AG04449 (cell line): ENCODE results near the gene TTBK1.

Experiments used
- CTCF ChIA-PET: fragments of 350-600 bp; formaldehyde crosslinking; extraction: SDS; loops from one replicate; lab custom pipeline; 2021; ENCODE audit warnings: antibody characterized with exemption; lab: Yijun Ruan, JAX
- POLR2A ChIA-PET: fragments of 400-600, 350-600 bp; formaldehyde crosslinking; extraction: SDS; loops from one replicate; lab custom pipeline; 2020; ENCODE audit warnings: antibody characterized with exemption, inconsistent platforms; lab: Yijun Ruan, JAX
- DNase-seq: peaks from one replicate; pipeline ENCODE4 v3.0.0-alpha.2; 2010; ENCODE audit warnings: low read depth, low spot score
- H3K4me3 ChIP-seq: 2 replicates; pipeline ENCODE4 v1.5.1; 2011; ENCODE audit warnings: low read depth, mild to moderate bottlenecking, control low read depth, low read length
- TF ChIP-seq, protein P1 (sequence below): IDR thresholded peaks from one replicate; pipeline ENCODE4 v1.5.1; 2011; ENCODE audit warnings: mild to moderate bottlenecking, moderate library complexity, low read length, control low read depth, inconsistent platforms; ENCODE audit not compliant: insufficient read depth; ENCODE audit errors: missing control alignments

The TTBK1 gene

DNA sequence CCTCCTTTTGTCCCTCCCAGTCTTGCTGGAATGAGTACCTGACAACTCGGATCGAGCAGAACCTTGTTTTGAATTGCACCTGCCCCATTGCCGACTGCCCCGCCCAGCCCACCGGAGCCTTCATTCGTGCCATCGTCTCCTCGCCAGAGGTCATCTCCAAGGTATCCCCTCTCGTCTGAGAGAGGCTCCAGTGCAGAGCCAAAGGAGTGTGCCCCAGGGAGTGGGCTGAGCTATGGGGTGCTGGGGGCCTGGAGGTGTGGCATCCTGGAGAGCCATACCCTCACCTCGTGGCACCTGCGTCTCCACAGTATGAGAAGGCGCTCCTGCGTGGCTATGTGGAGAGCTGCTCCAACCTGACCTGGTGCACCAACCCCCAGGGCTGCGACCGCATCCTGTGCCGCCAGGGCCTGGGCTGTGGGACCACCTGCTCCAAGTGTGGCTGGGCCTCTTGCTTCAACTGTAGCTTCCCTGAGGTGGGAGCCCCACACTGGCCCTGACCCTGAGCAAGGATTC, 22.8 kb upstream of the TTBK1 start:
- POLR2A ChIA-PET, result no interaction called here
- CTCF ChIA-PET, result interaction anchor here (1.3 to 9.9 kb wide), 3 partner anchors 8 to 114 kb away, joined by 3 to 98 read pairs (median 5); partner anchors contain the start of gene DNPH1
- DNase-seq, result no peak
- H3K4me3 ChIP-seq, result no peak overlapping the region
- TF ChIP-seq, protein P1, sequence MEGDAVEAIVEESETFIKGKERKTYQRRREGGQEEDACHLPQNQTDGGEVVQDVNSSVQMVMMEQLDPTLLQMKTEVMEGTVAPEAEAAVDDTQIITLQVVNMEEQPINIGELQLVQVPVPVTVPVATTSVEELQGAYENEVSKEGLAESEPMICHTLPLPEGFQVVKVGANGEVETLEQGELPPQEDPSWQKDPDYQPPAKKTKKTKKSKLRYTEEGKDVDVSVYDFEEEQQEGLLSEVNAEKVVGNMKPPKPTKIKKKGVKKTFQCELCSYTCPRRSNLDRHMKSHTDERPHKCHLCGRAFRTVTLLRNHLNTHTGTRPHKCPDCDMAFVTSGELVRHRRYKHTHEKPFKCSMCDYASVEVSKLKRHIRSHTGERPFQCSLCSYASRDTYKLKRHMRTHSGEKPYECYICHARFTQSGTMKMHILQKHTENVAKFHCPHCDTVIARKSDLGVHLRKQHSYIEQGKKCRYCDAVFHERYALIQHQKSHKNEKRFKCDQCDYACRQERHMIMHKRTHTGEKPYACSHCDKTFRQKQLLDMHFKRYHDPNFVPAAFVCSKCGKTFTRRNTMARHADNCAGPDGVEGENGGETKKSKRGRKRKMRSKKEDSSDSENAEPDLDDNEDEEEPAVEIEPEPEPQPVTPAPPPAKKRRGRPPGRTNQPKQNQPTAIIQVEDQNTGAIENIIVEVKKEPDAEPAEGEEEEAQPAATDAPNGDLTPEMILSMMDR, result no peak

DNA sequence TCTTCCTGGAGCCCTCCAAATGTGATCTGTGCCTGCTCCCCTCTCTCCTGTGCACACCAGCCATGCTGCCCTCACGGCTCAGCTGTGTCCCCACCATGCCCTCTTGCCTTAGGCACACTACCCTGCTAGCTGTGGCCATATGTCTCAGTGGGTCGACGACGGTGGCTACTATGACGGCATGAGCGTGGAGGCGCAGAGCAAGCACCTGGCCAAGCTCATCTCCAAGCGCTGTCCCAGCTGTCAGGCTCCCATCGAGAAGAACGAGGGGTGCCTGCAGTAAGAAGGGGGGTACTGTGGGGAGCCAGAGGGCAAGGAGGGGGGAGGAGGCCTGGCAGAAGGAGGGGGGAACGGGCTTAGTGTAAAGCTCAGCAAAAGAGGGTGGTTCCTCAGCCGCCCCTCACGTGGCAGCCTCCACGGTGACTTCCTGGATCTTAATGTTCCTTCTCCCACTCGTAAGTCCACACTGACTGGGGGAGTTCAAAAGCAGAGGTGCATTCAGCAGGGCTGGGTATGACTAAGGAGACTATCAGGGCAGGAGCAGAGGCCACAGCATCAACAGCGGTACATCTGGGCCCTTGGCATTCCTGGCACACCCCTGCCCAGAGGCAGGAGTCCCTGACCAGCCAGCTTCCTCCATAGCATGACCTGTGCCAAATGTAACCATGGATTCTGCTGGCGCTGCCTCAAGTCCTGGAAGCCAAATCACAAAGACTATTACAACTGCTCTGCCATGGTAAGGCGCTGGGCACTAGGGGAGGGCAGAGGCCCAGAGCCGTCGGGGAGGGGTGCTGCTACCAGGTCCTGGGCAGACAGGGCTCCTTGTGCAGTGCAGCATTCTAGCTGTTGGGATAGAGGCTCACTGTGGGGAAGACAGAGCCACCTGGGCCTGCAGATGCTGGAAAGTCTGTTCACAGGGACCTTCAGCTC, 22.0 kb upstream of the TTBK1 start:
- no peak overlapping the region for H3K4me3 ChIP-seq
- ChIA-PET CTCF (interaction anchor here (1.3 to 9.9 kb wide), 2 partner anchors 8 to 113 kb away, joined by 3 to 98 read pairs; partner anchors contain the start of gene DNPH1), POLR2A (no interaction called here)
- TF ChIP-seq, protein P1, result no peak
- no peak for DNase-seq

DNA sequence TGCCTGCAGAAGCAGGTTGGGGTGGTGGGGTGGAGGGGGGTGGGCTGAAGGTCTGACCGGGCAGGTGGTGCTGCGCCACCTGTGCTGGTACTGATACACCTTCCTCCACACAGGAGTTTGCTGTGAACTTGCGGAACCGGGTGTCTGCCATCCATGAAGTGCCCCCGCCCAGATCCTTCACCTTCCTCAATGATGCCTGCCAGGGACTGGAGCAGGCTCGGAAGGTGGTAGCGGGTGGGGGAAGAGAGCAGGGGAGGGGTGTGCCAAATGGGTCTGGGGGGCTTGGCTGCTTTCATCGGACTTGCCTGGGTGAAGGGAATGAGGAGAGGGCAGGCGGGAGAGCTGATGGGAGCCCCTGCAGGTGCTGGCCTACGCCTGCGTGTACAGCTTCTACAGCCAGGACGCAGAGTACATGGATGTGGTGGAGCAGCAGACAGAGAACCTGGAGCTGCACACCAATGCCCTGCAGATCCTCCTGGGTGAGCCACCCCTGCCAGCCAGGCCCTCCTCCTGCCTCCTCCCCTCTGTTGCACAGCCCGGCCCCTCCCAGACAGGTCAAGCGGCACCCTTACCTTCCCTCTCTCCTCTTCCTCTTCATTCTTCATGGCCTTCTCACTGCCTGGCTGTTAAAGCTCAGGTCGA, 20.7 kb upstream of the TTBK1 start:
- DNase-seq, result no peak
- CTCF ChIA-PET, result interaction anchor here (1.0 to 1.1 kb wide), 2 partner anchors 22 to 133 kb away, joined by 3 to 4 read pairs; no protein-coding TSS in a partner anchor
- POLR2A ChIA-PET, result no interaction called here

DNA sequence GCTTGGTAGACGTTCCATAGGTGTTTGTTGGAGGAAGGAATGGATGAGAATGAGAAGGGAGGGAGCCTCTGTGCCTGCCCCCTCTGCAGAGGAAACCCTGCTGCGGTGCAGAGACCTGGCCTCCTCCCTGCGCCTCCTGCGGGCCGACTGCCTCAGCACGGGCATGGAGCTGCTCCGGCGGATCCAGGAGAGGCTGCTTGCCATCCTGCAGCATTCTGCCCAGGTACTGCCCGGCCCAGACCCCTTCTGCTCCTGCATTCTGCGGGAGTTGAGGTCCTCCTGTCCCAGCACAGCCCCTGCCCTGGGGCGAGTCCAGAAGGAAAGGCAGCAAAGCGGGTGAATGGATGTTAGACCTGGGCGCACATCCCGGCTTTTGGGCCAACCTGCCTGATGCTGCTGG, 20.1 kb upstream of the TTBK1 start:
- H3K4me3 ChIP-seq, result no peak overlapping the region
- ChIA-PET POLR2A (no interaction called here), CTCF (interaction anchor here (1.0 to 2.4 kb wide), 3 partner anchors 22 to 132 kb away, joined by 3 to 7 read pairs (median 4); no protein-coding TSS in a partner anchor)
- DNase-seq, result no peak
- TF ChIP-seq, protein P1, result no peak

More for the DNA sequence above, 20.7 kb upstream of the TTBK1 start:
- H3K4me3 ChIP-seq, result no peak overlapping the region
- TF ChIP-seq, protein P1, result no peak

DNA sequence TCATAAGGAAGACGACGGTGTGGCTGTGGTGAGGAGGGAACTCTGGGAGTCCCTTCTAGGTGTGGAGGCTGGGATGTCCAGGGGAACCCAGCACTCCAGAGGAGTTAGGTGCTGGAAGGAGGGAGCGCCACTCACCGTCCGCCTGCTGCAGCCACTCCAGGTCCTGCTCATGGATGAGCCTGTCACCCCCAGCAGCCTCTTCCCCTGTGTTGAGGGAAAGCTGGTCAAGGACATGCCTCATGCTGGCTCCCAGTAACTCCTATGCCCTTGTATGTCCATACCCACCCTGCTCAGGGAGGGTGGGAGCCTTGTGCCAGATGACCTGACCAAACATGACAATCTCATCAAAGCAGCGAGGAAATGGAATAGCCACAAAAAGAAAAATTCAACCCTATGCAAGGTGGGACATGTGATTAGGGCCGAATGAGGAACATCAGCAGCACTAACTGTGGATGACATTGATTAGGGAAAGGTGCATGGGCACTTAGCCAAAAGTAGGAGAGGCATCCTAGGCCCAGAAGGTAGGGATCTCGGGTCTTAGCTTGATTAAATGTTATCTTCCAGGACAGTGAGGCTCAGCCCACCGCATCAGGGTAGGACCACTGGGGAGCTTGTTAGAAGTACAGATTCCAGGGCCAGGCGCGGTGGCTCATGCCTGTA, 17.0 kb upstream of the TTBK1 start:
- no peak overlapping the region for H3K4me3 ChIP-seq
- CTCF ChIA-PET, result interaction anchor here (0.7 to 1.8 kb wide), 3 partner anchors 10 to 25 kb away, joined by 3 to 4 read pairs (median 3); no protein-coding TSS in a partner anchor
- POLR2A ChIA-PET, result no interaction called here
- no peak for DNase-seq
- TF ChIP-seq, protein P1, result no peak
